HG02938 (cell line): ENCODE measurements around the gene SLC12A5.

Experiments used
- ATAC-seq: cut with Tn5 transposase; IDR thresholded peaks from one replicate; pipeline ENCODE4 v1.9.1; 2021; ENCODE audit warnings: mild to moderate bottlenecking, moderate library complexity; ENCODE audit not compliant: unreplicated experiment

SLC12A5 gene

GRCh38 chr20:46101957-46102356 lies 72.9 kb downstream of the SLC12A5 start:
- no peak for ATAC-seq

GRCh38 chr20:46102940-46103339 lies 73.9 kb downstream of the SLC12A5 start:
- no peak for ATAC-seq

GRCh38 chr20:46104262-46104661 lies 75.2 kb downstream of the SLC12A5 start:
- no peak for ATAC-seq

- ATAC-seq, result no peak
Observed at GRCh38 chr20:46107061-46107460, 78.0 kb downstream of the SLC12A5 start.

- peak; percentile 74 for ATAC-seq
Observed at GRCh38 chr20:46108435-46108841, 79.4 kb downstream of the SLC12A5 start.

DNA sequence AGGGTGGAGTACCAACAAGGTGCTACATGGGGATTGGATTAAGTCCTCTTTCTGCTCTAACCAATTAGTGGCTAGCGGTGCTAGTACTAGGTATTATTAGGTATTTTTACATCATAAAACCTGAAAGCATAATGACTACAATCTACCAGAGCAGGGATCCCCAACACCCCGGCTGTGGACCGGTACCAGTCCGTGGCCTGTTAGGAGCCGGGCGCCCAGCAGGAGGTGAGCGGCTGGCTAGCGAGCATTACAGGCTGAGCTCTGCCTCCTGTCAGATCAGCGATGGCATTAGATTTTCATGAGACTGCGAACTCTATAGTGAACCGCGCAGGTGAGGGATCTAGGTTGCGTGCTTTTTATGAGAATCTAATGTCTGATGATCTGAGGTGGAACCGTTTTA lies 80.0 kb downstream of the SLC12A5 start:
- no peak for ATAC-seq
